Measurements from ENCODE around the gene GGTLC2.

- TF ChIP-seq, protein P1, sequence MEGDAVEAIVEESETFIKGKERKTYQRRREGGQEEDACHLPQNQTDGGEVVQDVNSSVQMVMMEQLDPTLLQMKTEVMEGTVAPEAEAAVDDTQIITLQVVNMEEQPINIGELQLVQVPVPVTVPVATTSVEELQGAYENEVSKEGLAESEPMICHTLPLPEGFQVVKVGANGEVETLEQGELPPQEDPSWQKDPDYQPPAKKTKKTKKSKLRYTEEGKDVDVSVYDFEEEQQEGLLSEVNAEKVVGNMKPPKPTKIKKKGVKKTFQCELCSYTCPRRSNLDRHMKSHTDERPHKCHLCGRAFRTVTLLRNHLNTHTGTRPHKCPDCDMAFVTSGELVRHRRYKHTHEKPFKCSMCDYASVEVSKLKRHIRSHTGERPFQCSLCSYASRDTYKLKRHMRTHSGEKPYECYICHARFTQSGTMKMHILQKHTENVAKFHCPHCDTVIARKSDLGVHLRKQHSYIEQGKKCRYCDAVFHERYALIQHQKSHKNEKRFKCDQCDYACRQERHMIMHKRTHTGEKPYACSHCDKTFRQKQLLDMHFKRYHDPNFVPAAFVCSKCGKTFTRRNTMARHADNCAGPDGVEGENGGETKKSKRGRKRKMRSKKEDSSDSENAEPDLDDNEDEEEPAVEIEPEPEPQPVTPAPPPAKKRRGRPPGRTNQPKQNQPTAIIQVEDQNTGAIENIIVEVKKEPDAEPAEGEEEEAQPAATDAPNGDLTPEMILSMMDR (IDR thresholded peaks at IDR 0.05) = no peak
- TF ChIP-seq POLR2A (IDR thresholded peaks at IDR 0.05) = no peak
These were observed 30.3 kb upstream of the GGTLC2 start for GRCh38 chr22:22614065-22614464.

Measured in body of pancreas (tissue), 4 donors.